GM18526 (cell line): Measurements from ENCODE around the gene NKAP.

Experiments used
- POLR2A ChIP-seq: IDR thresholded peaks from 3 replicates; pipeline ENCODE4 v1.6.1; 2011; ENCODE audit not compliant: insufficient read length; ENCODE audit errors: extremely low read depth

The NKAP gene

GRCh38 chrX:119943185-119943988 is at the start of gene NKAP:
TSS of gene NKAP (minus strand) at chrX:119943751. CDS start at chrX:119943605, 146 bp downstream.
- TF ChIP-seq POLR2A, result peak; percentile 41

- TF ChIP-seq POLR2A, result no peak
Observed at GRCh38 chrX:119991005-119991787, 47.6 kb upstream of the NKAP start.

DNA sequence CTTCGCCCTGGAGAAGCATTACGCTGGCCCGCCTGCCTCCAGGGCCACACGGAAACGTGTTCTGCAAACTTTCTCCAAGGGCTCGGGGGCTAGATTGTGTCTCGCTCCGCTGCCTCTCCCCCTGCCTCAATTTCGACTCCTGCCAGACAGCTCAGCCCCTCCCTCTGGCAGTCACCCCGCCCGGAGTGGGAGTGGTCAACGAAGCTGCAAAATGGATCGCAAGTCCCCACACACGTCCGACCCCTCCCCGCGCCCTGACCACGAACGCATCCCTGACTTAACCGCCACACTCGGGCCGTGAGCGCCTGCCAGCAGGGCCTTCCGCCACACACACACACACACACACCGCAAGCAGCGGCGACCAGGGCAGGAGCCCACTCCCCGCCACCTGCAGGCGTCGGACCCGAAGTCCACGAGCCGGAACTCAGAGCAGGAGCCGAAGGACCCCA is 47.0 kb upstream of the NKAP start:
- TF ChIP-seq POLR2A, result no peak

DNA sequence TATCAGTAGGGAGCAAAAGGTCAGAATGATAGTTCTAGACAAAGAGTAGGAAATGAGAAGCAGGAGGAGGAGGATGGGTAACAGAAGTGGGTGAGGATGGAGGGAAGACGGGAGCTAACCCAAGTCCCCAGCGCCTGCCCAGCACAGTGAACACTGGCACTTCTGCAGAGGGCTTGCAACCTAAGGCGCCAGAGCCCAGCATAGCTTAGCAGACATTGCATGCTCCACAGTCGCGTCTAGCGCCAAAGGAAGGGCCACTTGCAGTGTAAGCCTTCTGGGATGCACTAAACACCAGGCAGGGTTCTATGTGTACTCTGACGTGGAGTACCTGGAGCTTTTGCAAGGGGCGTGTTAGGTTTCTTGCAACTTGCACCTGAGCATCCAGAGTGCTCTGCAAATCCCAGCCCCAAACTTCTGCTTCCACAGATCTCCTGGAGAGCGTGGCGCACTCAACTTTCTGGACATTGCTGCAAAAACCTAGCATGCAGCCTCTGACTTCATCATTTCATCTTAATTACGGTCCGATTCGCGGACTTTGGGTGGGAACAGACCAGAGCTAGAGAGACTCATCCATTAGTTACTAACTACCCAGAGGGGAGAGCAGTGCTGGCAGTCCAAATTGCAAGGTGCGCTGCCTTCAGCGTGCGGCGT is 46.5 kb upstream of the NKAP start:
- TF ChIP-seq POLR2A, result no peak

GRCh38 chrX:119986203-119986602 is 42.7 kb upstream of the NKAP start:
- no peak for TF ChIP-seq POLR2A

DNA sequence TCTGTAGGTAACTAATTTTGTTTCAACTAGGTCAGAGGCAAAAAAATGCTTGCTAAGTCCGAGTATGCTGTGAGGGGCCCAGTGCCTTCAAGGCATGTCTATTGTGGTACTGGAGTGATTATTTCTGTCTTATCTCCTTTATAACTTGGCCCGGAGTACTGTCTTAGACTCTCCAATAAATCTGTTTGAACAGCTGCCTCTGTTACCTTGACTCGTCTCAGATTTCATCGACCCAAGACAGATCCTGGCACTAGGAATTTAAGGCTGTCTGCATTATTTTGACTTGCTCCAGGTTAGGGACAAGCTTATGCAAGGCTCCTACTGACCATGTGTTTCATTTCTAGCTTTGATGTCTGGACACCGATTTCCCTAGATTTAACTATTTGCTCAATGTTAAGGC is 41.1 kb upstream of the NKAP start:
- TF ChIP-seq POLR2A, result no peak

DNA sequence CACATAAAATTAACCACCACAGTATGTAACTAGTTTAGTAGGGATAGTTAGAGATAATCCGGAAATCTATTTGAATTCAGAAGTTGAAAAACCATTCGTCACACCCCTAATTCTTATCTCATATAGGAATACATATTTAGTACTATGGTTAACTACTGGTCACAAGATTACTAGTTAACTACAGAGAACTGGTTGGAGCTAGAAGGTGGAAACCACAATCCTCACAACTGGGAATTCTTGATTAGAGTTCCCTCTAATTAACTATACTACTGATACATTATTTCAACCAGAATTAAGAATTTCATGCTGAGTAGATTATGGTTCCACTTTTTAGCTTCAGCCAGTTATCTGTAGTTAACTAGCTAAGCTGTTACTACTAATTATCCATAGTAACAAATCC is 39.9 kb upstream of the NKAP start:
- TF ChIP-seq POLR2A, result no peak

GRCh38 chrX:119982145-119982544 is 38.6 kb upstream of the NKAP start:
- TF ChIP-seq POLR2A, result no peak

- no peak for TF ChIP-seq POLR2A
Observed at GRCh38 chrX:119981286-119982070, 37.9 kb upstream of the NKAP start.

DNA sequence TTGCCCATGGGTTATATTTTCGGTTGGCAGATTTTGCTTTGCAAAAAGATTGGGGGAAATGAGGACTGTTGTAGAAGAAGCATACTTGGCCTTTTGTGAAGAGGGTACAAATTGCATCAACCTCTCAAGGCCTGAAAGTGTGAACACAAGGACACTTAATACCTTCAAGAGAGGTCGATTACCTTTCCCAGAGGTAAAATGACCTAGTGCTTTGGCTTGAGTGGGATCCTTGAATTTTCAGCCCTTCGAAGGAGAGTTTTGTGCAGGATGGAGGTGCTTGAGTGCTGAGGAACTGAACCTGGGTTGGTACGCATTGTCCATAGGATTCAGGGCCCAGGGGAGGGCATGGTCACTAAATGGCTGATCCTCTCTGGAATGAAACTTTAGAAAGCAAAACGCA is 27.6 kb upstream of the NKAP start:
- TF ChIP-seq POLR2A, result no peak

GRCh38 chrX:119970574-119970973 is 27.0 kb upstream of the NKAP start:
- TF ChIP-seq POLR2A, result no peak

DNA sequence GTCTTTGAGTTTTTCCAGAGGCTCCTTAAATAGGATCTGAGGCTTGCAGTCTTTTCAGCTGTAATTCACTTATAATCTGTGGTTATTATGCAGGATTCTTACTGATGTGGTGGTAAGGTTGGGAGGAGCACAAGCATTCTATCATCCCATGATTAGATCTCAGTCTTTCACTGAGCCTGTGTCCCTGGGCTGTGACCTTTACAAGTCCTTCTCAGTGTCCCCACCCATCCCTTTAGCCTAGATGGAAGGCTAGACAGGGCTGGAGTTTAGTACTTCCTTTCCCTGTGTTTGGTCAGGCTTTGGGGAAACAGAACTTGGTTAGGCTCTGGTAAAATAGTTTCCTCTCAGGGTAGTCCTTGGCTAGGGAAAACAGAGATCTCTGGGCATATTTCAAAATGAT is 17.1 kb upstream of the NKAP start:
- TF ChIP-seq POLR2A, result no peak

- TF ChIP-seq POLR2A, result no peak
Observed at GRCh38 chrX:119954374-119954773, 10.8 kb upstream of the NKAP start.

DNA sequence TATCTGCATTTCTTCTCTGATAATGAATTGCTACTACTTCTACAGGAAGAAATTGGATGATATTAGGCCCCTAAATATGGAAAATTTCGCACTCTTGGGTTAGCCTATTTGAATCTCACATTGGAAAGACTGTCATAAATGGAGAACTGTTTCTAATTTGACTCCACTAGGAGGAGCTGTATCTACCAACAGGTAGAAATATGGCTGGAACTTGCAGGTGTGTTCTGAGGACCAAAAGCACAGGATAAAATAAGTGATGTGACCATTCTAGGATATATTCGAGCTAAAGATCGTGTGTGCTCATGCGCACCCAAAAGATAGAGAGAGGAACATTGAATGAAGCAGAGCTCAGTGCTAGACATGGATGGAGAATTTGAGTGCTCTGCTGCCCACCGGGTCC is 4.8 kb upstream of the NKAP start:
- no peak for TF ChIP-seq POLR2A

DNA sequence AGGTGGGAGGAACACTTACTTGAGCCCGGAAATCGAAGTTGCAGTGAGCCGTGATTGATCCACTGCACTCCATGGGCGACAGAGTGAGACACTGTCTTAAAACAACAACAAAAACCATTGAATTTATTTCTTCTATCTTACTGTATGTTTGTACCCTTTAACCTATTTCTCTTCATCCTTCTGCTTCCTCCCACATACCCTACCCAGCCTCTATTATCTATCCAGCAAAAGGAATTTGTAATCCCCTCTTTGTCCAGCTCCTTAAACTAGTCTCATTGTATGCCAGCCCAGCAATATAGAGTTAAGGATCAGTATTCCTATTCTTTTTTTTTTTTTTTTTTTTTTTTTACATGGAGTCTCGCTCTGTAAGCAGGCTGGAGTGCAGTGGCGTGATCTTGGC is 1.9 kb upstream of the NKAP start:
- TF ChIP-seq POLR2A, result no peak

DNA sequence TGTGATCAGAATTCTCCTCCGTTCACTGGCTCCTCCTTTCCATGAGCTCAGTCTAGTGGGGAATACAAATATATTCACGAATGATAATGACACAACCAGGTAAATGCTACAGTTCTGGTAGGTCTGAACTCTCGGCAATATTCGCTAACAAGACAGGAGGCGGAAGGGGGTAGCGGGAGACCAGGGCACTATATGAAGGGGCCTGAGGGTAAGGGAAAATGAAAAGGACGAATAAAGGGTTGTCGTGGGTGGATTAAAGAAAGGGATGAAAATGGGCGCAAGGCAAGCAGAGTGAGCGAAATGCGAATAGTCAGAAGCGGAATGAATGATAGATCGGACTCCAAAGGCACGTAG is 743 bp downstream of the NKAP start:
- TF ChIP-seq POLR2A, result no peak
